Kidney tubule cell (primary cell): ENCODE results near the gene PLAGL1.
A peak's percentile ranks its signal among the peaks of the same experiment; 100 is the strongest.
"Not testable (repeated sequence)": the region's sequence is repeated elsewhere in the genome, so short reads cannot be mapped to it uniquely, and the experiment has no call there.

Source experiments
- DNase-seq: peaks from one replicate; pipeline ENCODE4 v3.0.0-alpha.2; 2018; ENCODE audit warnings: low spot score

PLAGL1 gene, protein sequence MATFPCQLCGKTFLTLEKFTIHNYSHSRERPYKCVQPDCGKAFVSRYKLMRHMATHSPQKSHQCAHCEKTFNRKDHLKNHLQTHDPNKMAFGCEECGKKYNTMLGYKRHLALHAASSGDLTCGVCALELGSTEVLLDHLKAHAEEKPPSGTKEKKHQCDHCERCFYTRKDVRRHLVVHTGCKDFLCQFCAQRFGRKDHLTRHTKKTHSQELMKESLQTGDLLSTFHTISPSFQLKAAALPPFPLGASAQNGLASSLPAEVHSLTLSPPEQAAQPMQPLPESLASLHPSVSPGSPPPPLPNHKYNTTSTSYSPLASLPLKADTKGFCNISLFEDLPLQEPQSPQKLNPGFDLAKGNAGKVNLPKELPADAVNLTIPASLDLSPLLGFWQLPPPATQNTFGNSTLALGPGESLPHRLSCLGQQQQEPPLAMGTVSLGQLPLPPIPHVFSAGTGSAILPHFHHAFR

DNA sequence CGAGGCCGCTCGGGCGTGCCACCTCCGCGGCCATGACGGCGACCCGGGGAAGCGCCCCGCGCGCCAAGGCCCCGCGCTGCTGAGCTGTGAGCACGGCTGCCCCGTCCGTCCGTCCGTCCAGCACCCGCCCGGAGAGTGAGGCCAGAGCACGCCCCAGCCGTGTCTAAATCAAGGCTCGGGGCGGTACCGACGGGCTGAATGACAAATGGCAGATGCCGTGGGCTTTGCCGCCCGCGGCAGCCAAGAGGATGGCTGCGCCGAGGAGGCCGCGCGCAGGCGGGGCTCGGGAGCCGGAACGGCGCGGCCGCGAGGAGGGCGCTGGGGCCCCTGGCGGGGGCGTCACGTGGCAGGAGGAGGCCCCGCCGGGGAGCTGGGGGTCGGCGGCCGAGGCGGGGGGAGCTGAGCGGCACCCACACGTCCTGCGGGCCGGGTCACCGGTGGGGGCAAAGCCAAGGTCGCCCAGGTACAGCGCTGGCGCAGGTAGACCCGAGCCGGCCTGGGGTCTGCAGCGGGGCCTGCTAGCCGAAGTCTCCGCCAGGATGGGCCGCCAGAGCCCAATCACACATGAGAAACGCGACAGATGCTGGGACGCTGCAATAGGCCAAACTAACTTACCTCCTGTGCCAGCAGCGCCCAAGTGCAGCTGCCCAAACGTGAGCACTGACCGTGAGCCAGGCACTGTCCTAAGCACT is at the start of gene PLAGL1:
TSS of gene PLAGL1 (minus strand) at position 140 of the 692 bp plus-strand sequence. CDS start 60,123 bp downstream, outside the sequence.
- DNase-seq, result peak; percentile 75

DNA sequence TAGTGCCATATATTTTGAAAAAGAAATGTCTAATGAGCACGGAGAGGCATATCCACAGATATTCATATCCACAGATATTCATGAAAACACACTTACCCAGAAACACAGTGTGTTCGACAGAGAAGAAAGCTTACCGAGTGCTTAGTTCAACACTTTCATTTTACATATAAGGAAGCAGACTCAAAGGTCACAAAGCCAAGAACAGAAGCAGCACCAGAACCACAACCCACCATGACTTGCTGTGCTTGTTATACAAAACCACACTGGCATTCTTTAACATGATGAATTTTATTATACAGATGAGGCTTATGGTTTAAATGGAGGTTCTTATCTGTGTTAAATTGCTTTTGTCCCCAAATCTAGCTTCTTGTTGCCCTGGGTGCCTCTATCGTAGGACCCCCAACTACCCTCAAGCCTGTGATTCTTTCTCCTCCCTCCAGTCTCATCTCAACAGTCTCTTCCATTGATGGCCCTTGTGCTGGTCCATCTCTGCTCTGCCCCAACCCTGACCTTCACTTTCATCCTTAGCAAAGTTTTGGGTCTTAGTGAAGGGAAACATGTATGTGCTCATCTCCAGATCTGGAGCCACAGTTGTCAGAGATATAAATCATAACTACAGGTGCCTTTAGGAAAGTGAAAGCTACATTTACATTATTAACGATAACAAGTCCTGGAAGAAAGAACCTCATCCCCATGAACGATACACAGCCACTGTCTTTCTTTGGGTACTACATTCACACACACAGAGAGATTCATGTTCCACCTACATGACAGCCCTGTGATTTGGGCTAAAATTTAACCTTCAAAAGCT is 47.3 kb upstream of the PLAGL1 start:
- DNase-seq, result no peak

DNA sequence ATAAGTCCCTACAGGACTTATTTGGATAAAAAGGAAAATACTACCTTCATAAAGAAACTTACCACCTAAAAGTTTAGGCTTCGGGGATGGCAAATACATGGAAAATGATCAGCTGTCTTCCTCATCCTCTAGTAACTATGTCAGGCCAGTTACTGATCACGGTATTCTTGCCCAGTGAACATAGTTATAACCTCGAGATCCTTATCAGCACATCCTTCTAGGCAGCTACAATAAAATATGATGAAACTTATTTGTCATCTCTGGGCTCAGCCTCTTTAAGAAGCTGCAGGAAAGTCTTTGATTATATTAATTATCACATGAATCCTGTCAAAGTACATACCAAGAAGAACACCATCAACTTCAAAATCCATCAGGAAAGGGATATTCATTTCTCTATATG is 45.5 kb upstream of the PLAGL1 start:
- no peak for DNase-seq

DNA sequence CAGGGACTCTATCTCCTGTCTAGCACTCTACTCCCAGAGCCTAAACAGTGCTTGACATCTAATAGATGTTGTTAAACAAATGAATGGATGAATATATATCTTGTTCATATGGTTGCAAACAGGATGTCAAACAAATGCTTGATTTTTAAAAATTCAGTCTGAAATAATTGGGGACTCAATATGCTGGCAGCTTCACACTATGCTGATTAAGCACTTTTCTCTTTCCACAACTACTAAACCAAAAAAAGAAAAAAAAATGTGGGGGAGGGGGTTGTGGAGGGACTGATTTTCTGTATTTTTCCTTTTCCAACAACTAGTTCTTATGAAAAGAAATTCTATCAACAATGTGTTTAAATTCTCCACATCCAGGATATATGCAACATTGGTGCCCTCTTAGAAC is 44.4 kb upstream of the PLAGL1 start:
- no peak for DNase-seq

DNA sequence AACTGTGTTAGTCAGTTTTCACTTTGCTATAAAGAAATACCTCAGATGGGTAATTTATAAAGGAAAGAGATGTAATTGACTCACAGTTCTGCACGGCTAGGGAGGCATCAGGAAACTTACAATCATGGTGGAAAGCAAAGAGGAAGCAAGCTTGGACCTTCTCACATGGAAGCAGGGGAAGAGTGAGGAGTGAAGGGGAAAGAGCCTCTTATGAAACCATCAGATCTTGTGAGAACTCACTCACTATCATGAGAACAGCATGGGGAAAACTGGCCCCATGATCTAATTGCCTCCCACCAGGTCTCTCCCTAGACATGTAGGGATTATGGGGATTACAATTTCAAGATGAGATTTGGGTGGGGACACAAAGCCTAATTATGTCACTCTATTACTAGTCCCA is 41.3 kb upstream of the PLAGL1 start:
- no peak for DNase-seq

DNA sequence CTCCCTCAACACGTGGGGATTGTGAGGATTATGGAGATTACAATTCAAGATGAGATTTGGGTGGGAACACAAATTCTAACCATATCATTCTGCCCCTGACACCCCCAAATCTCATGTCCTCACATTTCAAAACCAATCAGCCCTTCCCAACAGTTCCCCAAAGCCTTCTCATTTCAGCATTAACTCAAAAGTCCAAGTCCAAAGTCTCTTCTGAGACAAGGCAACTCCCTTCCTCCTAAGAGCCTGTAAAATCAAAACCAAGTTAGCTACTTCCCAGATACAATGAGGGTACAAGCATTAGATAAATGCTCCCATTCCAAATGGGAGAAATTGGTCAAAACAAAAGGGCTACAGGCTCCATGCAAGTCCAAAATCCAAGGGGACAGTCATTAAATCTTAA is 39.6 kb upstream of the PLAGL1 start:
- no peak for DNase-seq

DNA sequence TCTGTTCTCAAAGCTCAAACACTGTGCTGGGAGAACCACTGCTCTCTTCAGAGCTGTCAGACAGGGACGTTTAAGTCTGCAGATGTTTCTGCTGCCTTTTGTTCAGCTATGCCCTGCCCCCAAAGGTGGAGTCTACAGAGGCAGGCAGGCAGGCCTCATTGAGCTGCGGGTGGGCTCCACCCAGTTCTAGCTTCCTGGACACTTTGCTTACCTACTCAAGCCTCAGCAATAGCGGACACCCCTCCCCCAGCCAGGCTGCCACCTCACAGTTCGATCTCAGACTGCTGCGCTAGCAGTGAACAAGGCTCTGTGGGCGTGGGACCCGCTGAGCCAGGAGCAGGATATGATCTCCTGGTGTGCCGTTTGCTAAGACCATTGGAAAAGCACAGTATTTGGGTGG is 38.6 kb upstream of the PLAGL1 start:
- DNase-seq, result not testable (repeated sequence)

DNA sequence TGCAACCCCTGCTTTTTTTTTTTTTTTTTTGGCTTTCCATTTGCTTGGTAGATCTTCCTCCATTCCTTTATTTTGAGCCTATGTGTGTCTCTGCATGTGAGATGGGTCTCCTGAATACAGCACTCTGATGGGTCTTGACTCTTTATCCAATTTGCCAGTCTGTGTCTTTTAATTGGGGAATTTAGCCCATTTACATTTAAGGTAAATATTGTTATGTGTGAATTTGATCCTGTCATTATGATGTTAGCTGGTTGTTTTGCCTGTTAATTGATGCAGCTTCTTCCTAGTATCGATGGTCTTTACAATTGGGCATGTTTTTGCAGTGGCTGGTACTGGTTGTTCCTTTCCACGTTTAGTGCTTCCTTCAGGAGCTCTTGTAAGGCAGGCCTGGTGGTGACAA is 36.9 kb upstream of the PLAGL1 start:
- DNase-seq, result not testable (repeated sequence)

DNA sequence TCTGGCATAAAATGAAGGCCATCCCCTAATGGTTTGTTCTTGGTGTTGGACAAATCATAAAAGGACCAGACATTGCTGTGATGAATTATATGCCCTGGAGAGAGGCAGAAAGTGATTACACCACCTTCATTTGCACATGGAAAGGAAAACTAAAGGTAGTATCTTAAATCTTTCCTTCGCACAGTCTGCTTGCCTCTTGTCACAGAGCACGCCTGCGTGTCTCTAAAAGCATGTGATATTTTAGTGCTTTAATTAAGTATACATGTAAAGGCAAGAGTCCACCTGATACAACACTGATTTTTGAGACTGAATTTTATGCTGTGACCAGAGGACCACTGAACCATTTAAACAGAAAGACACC is 28.8 kb upstream of the PLAGL1 start:
- DNase-seq, result no peak

DNA sequence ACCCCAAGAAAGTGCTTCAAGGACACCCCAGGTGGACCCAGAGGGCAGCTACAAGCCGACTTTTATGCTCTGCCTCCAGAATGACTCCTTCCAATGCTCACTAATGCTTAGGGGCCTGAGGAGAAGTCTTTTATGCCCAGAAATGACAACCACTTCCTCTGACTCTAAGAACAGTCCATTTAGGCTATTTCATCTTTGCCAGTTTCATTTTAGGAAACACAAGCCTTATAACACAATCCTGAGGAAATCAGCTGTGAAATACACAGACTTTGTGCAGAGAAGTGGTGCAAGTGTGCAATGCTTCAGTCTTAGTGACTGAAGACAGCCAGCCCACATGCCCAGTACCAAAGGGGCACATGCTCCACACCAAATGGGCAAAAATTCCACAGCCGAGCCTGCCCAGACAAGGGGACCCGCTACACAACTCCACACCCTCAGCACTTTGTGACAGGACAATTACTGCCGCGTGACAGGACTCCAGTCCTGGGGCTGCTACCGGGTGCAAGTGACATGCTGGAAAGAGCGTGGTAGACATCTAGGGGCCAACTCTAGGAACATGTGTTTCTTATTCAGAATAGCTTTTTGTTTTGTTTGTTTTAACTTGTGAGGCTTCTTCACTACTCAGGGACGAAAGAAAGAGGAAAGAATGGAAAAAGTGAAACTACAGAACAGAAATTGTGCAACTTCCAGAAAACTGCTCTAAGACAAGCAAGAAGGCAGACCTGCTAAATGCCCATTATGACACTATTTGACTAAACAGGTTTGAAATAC is 28.2 kb upstream of the PLAGL1 start:
- peak; percentile 46 for DNase-seq

DNA sequence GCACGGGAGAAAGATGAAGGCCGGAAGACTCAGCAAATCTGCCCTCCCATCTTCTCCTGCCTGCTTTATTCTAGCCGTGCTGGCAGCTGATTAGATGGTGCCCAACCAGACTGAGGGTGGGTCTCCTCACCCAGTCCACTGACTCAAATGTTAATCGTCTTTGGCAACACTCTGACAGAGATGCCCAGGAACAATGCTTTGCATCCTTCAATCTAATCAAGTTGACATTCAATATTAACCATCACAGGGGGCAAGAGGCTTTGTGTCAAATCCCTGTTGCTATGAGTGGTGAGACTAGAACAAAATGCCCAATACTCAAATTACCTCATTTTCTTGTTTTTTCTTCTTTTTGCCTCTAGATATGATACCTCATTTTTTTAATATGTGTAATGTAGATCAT is 27.4 kb upstream of the PLAGL1 start:
- no peak for DNase-seq

DNA sequence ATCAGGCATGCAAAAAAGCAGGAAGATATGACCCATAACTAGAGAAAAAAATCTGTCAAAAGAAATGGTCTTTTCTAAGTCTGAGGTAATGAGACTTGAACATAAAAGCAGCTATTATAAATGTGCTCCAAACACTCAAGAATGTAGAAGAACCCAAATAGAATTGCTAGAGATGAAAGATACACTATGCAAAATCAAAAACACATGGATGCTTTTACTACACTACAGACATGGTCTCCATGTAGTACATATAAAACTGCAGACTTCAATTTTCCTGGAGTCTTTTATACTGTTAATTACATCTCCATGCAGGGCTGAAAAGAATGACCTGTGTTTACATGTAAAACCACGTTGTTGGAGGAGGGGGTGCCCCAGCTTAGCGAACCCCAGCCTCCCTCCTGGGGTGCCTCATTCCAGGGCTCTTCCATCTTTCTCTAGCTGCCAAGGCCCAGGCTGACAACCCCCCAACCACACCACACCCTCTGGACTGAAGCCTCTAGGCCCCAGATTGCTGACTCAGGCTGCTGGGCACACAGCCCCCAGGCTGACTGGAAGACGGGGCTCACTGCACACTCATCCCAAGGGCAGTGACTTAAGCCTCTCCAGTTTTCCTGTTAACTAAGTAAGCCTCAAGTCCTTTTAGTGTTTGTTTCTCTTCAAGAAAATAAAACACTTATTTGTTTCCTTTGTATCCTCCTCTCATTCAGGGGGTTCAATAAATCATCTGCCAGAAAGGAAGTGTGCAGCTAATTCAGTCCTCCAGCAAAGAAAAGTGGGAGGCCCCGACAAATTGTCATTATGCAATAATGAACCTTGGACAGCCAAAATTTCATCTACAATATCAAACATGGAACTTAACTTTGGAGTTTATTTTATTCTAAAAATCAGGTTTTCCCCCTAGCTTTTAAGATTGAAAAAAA is 26.0 kb upstream of the PLAGL1 start:
- peak; percentile 70 for DNase-seq

DNA sequence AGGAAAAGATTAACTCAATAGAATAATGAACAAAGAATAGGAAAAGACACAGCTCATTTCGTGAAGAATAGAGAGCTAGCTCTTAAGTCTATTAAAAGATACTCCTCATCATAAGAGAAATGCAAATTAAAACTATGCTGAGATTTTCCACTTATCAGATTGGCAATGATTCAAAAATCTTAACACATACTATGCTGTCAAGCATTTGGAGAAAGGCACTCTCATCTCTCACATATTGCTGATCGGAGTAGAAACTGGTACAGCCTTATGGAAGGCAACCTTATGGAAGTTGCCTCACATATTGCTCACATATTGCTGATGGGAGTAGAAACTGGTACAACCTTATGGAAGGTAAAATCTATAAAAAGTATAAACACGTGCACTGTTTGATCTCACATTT is 21.4 kb upstream of the PLAGL1 start:
- DNase-seq, result no peak

DNA sequence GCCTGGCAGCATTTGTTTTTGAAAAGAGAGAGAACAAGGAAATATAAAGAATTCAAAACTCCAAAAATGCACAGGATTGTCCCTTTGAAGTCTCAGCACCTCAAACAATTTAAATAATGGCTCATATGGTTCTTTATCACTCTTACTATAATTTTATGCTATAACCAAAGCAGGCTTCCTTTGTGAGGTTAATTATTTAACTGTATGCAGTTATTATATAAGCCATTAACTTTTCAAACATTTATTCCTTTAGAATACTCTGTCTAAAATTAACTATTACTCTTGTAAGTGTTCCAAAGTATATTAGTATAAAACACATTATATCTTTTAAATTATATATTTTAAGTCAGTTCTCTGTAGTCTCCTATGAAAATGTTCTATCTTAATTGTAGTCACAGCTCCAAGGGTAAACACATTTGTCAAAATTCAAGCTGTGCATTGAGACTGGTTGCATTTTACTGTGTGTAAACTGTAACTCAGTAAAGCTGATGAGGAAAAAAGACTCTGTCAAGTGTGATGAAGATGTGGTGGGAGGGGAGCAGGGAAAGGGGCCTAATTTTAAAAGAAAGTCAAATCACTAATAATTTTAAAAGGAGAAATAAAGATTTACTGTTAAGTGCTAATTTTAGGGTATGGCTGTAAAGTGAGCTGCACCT is 20.0 kb upstream of the PLAGL1 start:
- DNase-seq, result peak; percentile 11

DNA sequence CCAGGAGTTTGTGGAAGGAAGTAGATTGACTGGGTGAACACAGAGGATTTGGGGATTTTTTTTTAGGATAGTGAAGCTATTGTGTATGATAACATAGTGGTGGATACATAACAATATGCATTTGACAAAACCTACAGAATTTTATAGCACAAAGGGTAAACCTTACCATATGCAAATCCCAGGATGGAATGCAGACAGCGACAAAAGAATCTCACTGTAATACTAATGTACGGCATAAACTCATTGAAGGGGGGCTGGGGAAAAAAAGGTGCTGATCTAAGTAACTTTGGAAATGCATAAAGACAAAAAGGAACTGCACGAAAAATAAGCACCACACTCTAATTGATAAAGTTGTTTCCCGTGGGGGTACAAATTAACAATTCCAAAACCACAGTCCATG is 15.2 kb upstream of the PLAGL1 start:
- no peak for DNase-seq

DNA sequence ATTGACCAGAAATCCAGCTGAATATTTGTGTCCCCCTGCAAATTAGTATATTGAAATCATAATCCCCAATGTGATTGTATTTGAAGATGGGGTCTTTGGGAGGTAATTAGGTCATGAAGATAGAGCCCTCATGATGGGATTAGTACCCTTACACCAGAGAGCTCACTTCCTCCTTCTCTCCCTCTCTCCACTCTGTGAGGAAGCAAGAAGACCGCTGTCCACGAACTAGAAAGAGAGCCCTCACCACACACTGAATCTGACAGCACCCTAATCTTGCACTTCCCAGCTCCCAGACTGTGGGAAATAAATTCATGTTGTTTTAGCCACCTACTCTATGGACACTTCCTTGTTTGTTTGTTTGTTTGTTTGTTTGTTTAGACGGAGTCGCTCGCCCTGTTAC is 11.9 kb upstream of the PLAGL1 start:
- no peak for DNase-seq

DNA sequence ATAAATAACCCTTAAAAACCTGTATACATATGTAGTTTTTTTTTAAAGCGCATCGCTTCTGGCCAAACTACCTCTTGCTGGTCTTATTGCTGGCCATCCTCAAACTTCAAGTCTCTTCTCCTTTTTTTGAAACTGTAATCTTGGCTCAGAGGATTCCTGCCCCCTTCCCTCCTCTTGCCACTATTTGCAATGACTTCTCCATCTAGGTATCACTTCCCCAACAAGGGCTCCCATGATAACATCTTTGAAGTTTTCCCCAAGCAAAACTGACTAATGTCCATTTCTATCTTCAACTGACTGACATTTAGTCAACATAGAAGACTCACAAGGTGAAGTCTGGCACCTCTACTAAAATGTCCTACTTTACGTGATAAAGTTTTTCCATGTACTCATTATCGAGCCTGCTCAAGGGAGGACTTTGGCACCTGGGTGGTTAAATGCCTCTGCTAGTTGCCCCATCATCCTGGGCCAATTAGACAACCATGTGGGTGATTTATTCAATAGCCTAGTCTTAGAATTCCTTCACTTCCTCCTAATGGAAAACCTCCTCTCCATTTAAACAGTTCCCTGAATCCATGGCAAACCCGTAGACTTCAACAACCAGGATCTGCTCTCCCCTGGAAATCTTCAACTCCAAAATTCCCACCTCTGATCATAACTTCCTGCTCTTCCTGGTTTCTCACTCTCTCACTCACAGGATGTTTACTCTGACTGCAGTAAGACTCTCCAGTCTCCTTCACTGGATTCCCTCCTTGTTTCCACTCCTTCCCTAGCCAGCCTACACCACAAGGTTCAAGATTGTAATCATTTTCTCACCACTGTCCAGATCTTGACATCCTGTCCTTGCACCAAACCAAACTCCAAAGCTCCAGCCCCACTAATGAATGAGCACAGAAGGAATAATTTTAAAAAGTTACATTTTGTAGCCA is 9.4 kb upstream of the PLAGL1 start:
- peak; percentile 21 for DNase-seq

DNA sequence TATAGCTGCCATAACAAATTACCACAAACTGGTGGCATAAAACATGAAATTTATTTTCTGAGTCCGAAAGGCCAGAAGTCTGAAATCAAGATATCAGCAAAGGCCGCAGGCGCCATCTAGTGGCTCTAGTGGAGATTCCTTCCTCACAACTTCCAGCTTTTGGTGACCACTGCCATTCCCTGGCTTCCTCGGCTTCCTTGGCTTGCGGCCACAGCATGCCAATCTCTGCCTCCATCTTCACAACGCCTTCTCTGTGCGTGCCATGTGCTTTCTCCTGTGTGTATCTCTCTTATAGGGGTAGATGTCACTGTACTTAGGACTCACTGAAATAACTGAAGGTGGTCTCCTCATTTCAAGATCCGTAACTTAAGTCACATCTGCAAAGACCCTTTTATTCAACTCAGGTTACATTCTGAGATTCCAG is 5.4 kb upstream of the PLAGL1 start:
- peak; percentile 78 for DNase-seq

DNA sequence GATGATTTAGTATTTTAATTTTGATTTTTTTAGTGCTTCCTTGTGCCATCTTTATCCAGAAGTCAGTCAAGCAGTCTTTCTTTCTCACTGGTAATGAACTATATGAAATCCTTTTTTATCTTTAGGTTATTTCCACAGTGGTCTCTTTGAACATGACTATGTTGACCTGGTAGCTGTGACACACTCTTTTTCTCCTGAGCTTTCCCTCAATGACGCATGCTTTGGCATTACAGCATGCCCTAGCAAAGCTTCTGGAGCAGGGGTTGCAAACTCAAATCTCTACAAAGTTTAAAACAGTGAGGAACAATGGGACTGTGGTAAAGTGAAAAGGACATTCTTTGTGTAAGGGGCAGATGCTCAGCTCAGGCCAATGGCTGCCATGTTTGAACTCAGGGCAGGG is 4.5 kb upstream of the PLAGL1 start:
- peak; percentile 6 for DNase-seq
